HL-60 (cell line): ENCODE measurements around the gene SUV39H1.

Source experiments
- DNase-seq, 2 experiments: peaks; one replicate each; pipeline ENCODE4 v3.0.0-alpha.2; 2010 to 2020; ENCODE audit warnings: low read depth in 1 of 2, low spot score in 1 of 2
- H3K27ac ChIP-seq: fragments of 250-450 bp; sonication (Bioruptor Pico); replicated peaks from 2 replicates; pipeline ENCODE4 v1.5.1; 2020; ENCODE audit warnings: mild to moderate bottlenecking, moderate library complexity
- H3K27me3 ChIP-seq: fragments of 250-450 bp; sonication (Bioruptor Pico); 2 replicates; pipeline ENCODE4 v1.5.1; 2021; ENCODE audit warnings: mild to moderate bottlenecking, moderate library complexity; ENCODE audit not compliant: insufficient read depth, poor library complexity, severe bottlenecking
- H3K4me3 ChIP-seq: replicated peaks from 2 replicates; pipeline ENCODE4 v1.5.1; 2011; ENCODE audit warnings: mild to moderate bottlenecking, control low read depth, low read length; ENCODE audit not compliant: insufficient read depth
- CTCF ChIP-seq: IDR thresholded peaks from one replicate; pipeline ENCODE4 v1.5.1; 2011; ENCODE audit warnings: low read length, control low read depth, inconsistent platforms; ENCODE audit not compliant: insufficient read depth
- GABPA ChIP-seq: IDR thresholded peaks from 2 replicates; pipeline ENCODE4 v1.6.1; 2012; ENCODE audit warnings: low read depth
- POLR2AphosphoS5 ChIP-seq: IDR thresholded peaks from 2 replicates; pipeline ENCODE4 v1.6.1; 2012; ENCODE audit warnings: low read depth
- REST ChIP-seq: IDR thresholded peaks from 2 replicates; pipeline ENCODE4 v1.6.1; 2012; ENCODE audit warnings: low read depth; ENCODE audit not compliant: insufficient replicate concordance
- SPI1 ChIP-seq: IDR thresholded peaks from 2 replicates; pipeline ENCODE4 v1.6.1; 2012; ENCODE audit warnings: low read depth, mild to moderate bottlenecking, borderline replicate concordance

Gene SUV39H1

GRCh38 chrX:48737213-48737938 is 40.8 kb downstream of the SUV39H1 start:
- Histone ChIP-seq H3K27me3 (no peaks in the 10 kb centered on the region), H3K4me3 (peak overlapping the region; percentile 43), H3K27ac (peak overlapping the region; percentile 89)
- TF ChIP-seq REST: no peak
- TF ChIP-seq GABPA: peak; percentile 88
- TF ChIP-seq POLR2AphosphoS5: peak; percentile 85
- DNase-seq: peak; percentile 87 to 95

GRCh38 chrX:48737940-48738339 is 41.4 kb downstream of the SUV39H1 start:
- no peaks in the 10 kb centered on the region for H3K27me3 ChIP-seq
- no peak for DNase-seq

GRCh38 chrX:48741834-48742233 is 45.3 kb downstream of the SUV39H1 start:
- TF ChIP-seq POLR2AphosphoS5 (no peak), REST (no peak), CTCF (no peak), SPI1 (no peak), GABPA (no peak)
- no peaks in the 10 kb centered on the region for H3K27me3 ChIP-seq
- no peak overlapping the region for H3K4me3 ChIP-seq
- H3K27ac ChIP-seq: no peak overlapping the region
- DNase-seq: no peak

More at GRCh38 chrX:48737940-48738339, 41.4 kb downstream of the SUV39H1 start:
- Histone ChIP-seq H3K4me3 (peak overlapping the region; percentile 43), H3K27ac (peak overlapping the region; percentile 89)
- TF ChIP-seq POLR2AphosphoS5 (no peak), REST (no peak), CTCF (no peak), SPI1 (no peak), GABPA (no peak)
